Type B pancreatic cell (in vitro differentiated cells): Measurements from ENCODE around the gene MAP1A. TPM values are rescaled to one million over a fixed set of nuclear protein-coding genes. Genes with fewer than 3 reads are reported as not detected.

Source experiments
- DNase-seq: peaks from one replicate; pipeline ENCODE4 v3.0.0; 2021; ENCODE audit warnings: mixed read lengths; ENCODE audit not compliant: unreplicated experiment; ENCODE audit errors: extremely low spot score
- H3K27ac Mint-ChIP-seq: 2 replicates; pipeline ENCODE4 v1.8.0; 2021; ENCODE audit warnings: mild to moderate bottlenecking, mixed read lengths
- H3K27me3 Mint-ChIP-seq: 2 replicates; pipeline ENCODE4 v1.8.0; 2021; ENCODE audit warnings: mixed read lengths
- H3K36me3 Mint-ChIP-seq: 2 replicates; pipeline ENCODE4 v1.8.0; 2021; ENCODE audit warnings: mixed read lengths
- H3K4me1 Mint-ChIP-seq: one replicate; pipeline ENCODE4 v1.8.0; 2021; ENCODE audit warnings: mixed read lengths; ENCODE audit not compliant: unreplicated experiment
- H3K4me3 Mint-ChIP-seq: 2 replicates; pipeline ENCODE4 v1.8.0; 2021; ENCODE audit warnings: mild to moderate bottlenecking, mixed read lengths
- H3K9me3 Mint-ChIP-seq: 2 replicates; pipeline ENCODE4 v1.8.0; 2021; ENCODE audit warnings: mixed read lengths
- total RNA-seq: library from RNA; stranded (reverse); gene quantifications from 2 replicates; pipeline ENCODE4 v1.2.1, GENCODE V29; 2021; ENCODE audit warnings: low replicate concordance
- TF ChIP-seq, protein P1 (sequence below): fragments of 200-600 bp; sonication (generic); conservative IDR thresholded peaks from 2 replicates; pipeline ENCODE4 v1.5.0; 2021; ENCODE audit warnings: antibody characterized with exemption, mild to moderate bottlenecking

The MAP1A gene
- total RNA-seq, 1 donor from 2014 or later: 18.2 TPM

DNA sequence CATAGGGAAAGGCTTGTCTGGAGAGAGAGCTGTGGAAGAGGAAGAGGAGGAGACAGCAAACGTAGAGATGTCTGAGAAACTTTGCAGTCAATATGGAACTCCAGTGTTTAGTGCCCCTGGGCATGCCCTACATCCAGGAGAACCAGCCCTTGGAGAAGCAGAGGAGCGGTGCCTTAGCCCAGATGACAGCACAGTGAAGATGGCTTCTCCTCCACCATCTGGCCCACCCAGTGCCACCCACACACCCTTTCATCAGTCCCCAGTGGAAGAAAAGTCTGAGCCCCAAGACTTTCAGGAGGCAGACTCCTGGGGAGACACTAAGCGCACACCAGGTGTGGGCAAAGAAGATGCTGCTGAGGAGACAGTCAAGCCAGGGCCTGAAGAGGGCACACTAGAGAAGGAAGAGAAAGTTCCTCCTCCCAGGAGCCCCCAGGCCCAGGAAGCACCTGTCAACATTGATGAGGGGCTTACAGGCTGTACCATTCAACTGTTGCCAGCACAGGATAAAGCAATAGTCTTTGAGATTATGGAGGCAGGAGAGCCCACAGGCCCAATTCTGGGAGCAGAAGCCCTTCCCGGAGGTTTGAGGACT, 6.9 kb downstream of the MAP1A start:
- H3K27me3 Mint-ChIP-seq: no peaks in the 10 kb centered on the region
- H3K36me3 Mint-ChIP-seq: peaks cover 42% of the 10 kb centered on the region
- peaks cover 5% of the 10 kb centered on the region for H3K4me1 Mint-ChIP-seq
- no peak for DNase-seq
- no peaks in the 10 kb centered on the region for H3K9me3 Mint-ChIP-seq
- no peak overlapping the region for H3K4me3 Mint-ChIP-seq
- TF ChIP-seq, protein P1, sequence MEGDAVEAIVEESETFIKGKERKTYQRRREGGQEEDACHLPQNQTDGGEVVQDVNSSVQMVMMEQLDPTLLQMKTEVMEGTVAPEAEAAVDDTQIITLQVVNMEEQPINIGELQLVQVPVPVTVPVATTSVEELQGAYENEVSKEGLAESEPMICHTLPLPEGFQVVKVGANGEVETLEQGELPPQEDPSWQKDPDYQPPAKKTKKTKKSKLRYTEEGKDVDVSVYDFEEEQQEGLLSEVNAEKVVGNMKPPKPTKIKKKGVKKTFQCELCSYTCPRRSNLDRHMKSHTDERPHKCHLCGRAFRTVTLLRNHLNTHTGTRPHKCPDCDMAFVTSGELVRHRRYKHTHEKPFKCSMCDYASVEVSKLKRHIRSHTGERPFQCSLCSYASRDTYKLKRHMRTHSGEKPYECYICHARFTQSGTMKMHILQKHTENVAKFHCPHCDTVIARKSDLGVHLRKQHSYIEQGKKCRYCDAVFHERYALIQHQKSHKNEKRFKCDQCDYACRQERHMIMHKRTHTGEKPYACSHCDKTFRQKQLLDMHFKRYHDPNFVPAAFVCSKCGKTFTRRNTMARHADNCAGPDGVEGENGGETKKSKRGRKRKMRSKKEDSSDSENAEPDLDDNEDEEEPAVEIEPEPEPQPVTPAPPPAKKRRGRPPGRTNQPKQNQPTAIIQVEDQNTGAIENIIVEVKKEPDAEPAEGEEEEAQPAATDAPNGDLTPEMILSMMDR: no peak
- no peak overlapping the region for H3K27ac Mint-ChIP-seq

DNA sequence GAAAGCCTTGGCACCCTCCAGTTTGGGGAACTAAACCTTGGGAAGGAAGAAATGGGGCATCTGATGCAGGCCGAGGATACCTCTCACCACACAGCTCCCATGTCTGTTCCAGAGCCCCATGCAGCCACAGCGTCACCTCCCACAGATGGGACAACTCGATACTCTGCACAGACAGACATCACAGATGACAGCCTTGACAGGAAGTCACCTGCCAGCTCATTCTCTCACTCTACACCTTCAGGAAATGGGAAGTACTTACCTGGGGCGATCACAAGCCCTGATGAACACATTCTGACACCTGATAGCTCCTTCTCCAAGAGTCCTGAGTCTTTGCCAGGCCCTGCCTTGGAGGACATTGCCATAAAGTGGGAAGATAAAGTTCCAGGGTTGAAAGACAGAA, 7.7 kb downstream of the MAP1A start:
- TF ChIP-seq, protein P1: no peak
- H3K4me1 Mint-ChIP-seq: no peaks in the 10 kb centered on the region
- H3K27ac Mint-ChIP-seq: no peak overlapping the region
- peaks cover 42% of the 10 kb centered on the region for H3K36me3 Mint-ChIP-seq
- no peaks in the 10 kb centered on the region for H3K27me3 Mint-ChIP-seq
- H3K4me3 Mint-ChIP-seq: no peak overlapping the region
- DNase-seq: no peak
- no peaks in the 10 kb centered on the region for H3K9me3 Mint-ChIP-seq

DNA sequence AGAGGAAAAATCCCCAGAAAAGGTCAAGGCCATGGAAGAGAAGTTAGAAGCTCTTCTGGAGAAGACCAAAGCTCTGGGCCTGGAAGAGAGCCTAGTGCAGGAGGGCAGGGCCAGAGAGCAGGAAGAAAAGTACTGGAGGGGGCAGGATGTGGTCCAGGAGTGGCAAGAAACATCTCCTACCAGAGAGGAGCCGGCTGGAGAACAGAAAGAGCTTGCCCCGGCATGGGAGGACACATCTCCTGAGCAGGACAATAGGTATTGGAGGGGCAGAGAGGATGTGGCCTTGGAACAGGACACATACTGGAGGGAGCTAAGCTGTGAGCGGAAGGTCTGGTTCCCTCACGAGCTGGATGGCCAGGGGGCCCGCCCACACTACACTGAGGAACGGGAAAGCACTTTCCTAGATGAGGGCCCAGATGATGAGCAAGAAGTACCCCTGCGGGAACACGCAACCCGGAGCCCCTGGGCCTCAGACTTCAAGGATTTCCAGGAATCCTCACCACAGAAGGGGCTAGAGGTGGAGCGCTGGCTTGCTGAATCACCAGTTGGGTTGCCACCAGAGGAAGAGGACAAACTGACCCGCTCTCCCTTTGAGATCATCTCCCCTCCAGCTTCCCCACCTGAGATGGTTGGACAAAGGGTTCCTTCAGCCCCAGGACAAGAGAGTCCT, 9.0 kb downstream of the MAP1A start:
- Mint-ChIP-seq H3K9me3 (no peaks in the 10 kb centered on the region), H3K36me3 (peaks cover 36% of the 10 kb centered on the region), H3K4me1 (peaks cover 2% of the 10 kb centered on the region), H3K27ac (no peak overlapping the region), H3K27me3 (no peaks in the 10 kb centered on the region), H3K4me3 (no peak overlapping the region)
- TF ChIP-seq, protein P1: no peak
- DNase-seq: no peak

DNA sequence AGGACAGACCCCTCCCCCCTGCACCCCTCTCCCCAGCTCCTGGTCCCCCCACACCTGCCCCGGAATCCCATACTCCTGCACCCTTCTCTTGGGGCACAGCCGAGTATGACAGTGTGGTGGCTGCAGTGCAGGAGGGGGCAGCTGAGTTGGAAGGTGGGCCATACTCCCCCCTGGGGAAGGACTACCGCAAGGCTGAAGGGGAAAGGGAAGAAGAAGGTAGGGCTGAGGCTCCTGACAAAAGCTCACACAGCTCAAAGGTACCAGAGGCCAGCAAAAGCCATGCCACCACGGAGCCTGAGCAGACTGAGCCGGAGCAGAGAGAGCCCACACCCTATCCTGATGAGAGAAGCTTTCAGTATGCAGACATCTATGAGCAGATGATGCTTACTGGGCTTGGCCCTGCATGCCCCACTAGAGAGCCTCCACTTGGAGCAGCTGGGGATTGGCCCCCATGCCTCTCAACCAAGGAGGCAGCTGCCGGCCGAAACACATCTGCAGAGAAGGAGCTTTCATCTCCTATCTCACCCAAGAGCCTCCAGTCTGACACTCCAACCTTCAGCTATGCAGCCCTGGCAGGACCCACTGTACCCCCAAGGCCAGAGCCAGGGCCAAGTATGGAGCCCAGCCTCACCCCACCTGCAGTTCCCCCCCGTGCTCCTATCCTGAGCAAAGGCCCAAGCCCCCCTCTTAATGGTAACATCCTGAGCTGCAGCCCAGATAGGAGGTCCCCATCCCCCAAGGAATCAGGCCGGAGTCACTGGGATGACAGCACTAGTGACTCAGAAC, 9.8 kb downstream of the MAP1A start:
- Mint-ChIP-seq H3K4me3 (no peak overlapping the region), H3K36me3 (peaks cover 29% of the 10 kb centered on the region), H3K27me3 (no peaks in the 10 kb centered on the region), H3K27ac (no peak overlapping the region), H3K4me1 (peaks cover 9% of the 10 kb centered on the region), H3K9me3 (no peaks in the 10 kb centered on the region)
- no peak for DNase-seq
- TF ChIP-seq, protein P1: no peak

DNA sequence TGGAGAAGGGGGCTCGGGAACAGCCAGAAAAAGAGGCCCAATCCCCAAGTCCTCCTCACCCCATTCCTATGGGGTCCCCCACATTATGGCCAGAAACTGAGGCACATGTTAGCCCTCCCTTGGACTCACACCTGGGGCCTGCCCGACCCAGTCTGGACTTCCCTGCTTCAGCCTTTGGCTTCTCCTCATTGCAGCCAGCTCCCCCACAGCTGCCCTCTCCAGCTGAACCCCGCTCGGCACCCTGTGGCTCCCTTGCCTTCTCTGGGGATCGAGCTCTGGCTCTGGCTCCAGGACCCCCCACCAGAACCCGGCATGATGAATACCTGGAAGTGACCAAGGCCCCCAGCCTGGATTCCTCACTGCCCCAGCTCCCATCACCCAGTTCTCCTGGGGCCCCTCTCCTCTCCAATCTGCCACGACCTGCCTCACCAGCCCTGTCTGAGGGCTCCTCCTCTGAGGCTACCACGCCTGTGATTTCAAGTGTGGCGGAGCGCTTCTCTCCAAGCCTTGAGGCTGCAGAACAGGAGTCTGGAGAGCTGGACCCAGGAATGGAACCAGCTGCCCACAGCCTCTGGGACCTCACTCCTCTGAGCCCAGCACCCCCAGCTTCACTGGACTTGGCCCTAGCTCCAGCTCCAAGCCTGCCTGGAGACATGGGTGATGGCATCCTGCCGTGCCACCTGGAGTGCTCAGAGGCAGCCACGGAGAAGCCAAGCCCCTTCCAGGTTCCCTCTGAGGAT, 10.6 kb downstream of the MAP1A start:
- H3K9me3 Mint-ChIP-seq: no peaks in the 10 kb centered on the region
- H3K27me3 Mint-ChIP-seq: no peaks in the 10 kb centered on the region
- H3K27ac Mint-ChIP-seq: no peak overlapping the region
- no peak for DNase-seq
- H3K4me3 Mint-ChIP-seq: no peak overlapping the region
- H3K36me3 Mint-ChIP-seq: peaks cover 22% of the 10 kb centered on the region
- TF ChIP-seq, protein P1: no peak
- H3K4me1 Mint-ChIP-seq: peaks cover 9% of the 10 kb centered on the region
